ENCODE measurements around the gene GAB2. TPM values are rescaled to one million over a fixed set of nuclear protein-coding genes. Genes with fewer than 3 reads are reported as not detected.

GAB2 gene
- polyA plus RNA-seq, 2 donors: 6.2 to 6.6 TPM

DNA sequence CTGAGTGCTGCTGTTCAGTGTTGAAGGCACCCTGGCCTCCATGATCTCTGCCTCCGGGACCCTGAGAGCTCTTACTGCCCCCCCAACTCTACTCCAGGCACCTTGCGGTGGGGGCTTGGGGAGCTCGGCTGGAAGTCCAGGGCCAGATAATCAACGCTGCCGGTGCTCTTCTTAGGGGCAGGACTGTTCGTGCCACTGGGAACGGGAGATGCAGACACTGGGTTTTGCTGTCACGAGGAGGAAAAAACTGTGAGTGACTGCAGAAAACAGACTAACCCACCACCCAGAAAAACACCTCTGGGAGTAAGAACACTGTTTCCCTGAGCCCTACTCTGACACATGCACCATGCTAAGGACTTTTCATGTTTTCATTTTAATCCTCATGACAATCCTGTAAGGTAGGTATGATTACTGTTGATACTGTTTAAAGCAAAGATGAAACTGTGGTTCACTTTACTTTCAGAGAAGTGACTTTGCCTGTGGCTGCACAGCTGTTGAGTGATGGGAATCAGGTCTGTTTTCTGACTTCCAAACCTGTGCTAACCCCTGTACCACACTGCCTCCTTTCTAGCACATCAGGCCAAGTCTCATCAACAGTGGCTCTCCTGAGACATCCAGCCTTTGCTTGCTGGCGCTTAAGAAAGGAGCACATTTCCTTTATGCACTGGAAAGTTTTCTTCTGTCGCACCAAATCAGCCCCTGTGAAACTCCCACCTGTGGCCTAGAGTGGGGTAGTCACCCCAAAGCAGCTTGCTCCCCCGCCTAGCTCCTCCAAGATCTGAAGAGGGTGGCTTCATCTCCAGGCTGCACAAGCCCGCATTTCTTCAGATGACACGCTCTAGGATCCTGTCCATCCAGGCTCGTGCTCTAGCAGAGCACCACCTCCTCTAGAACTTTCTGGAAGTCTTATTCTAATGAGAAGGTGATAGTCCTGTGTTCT is 197.1 kb downstream of the GAB2 start:
- 91 to 95% methylated on average over 14 of the region's 14 CpGs for WGBS, 2 donors
- Histone ChIP-seq H3K4me1 (ENCODE audit: control insufficient read depth in 2 of 2, insufficient read depth in 2 of 2, low read length in 1 of 2) (peaks cover 0 to 2% of the 10 kb centered on the region in 2 donors), H3K9me3 (ENCODE audit: control insufficient read depth in 2 of 2, insufficient read depth in 1 of 2, low read depth in 1 of 2, low read length in 1 of 2) (no peaks in the 10 kb centered on the region), H3K4me3 (ENCODE audit: low read depth in 1 of 2, low read length in 2 of 2) (no peak overlapping the region), H3K27ac (ENCODE audit: low read depth in 2 of 2, low read length in 1 of 2) (no peak overlapping the region), H3K36me3 (ENCODE audit: control insufficient read depth in 2 of 2, insufficient read depth in 2 of 2, low read length in 1 of 2) (peaks cover 8 to 42% of the 10 kb centered on the region in 2 donors), H3K27me3 (ENCODE audit: control insufficient read depth in 1 of 2, insufficient read depth in 2 of 2, low read length in 2 of 2) (no peaks in the 10 kb centered on the region)

DNA sequence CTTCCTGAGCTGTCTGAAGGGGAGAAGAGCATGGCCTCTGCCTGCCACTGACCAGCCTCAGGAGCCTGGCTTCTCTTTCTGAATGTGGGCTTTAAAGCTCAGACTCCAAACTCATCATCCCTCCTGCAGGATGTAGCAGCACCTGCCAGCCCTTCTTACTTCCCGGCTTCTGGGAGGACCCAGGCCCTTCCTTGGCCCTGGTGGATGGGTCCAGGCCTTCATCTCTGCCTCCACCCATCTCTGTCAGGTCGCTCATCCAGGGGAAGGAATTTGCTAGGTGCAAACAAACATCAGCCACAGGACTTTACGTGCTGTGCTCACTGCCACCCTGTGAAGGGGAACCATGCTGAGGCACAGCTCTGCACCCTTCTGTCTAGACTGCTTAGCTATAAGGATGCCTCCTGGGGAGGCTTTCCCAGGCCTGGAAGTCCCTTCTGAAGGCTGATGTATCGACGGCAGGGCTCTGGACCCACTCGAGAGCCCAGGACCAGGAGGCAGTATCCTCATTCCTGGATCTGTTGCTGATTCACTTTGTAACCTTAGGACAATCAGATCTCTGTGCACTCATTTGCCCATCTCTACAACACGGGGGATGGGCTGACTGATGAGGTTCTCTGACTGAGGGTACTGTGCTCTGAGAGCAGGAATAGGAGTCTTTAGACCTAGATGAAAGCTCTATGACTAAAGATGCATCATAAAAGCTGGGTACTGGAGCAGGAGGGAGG is 198.0 kb downstream of the GAB2 start:
- Histone ChIP-seq H3K36me3 (ENCODE audit: control insufficient read depth in 2 of 2, insufficient read depth in 2 of 2, low read length in 1 of 2) (peaks cover 8 to 41% of the 10 kb centered on the region in 2 donors), H3K27me3 (ENCODE audit: control insufficient read depth in 1 of 2, insufficient read depth in 2 of 2, low read length in 2 of 2) (no peaks in the 10 kb centered on the region), H3K4me1 (ENCODE audit: control insufficient read depth in 2 of 2, insufficient read depth in 2 of 2, low read length in 1 of 2) (peaks cover 0 to 2% of the 10 kb centered on the region in 2 donors), H3K9me3 (ENCODE audit: control insufficient read depth in 2 of 2, insufficient read depth in 1 of 2, low read depth in 1 of 2, low read length in 1 of 2) (no peaks in the 10 kb centered on the region), H3K27ac (ENCODE audit: low read depth in 2 of 2, low read length in 1 of 2) (no peak overlapping the region), H3K4me3 (ENCODE audit: low read depth in 1 of 2, low read length in 2 of 2) (no peak overlapping the region)
- 91% methylated on average over 7 of the region's 7 CpGs for WGBS, 2 donors

DNA sequence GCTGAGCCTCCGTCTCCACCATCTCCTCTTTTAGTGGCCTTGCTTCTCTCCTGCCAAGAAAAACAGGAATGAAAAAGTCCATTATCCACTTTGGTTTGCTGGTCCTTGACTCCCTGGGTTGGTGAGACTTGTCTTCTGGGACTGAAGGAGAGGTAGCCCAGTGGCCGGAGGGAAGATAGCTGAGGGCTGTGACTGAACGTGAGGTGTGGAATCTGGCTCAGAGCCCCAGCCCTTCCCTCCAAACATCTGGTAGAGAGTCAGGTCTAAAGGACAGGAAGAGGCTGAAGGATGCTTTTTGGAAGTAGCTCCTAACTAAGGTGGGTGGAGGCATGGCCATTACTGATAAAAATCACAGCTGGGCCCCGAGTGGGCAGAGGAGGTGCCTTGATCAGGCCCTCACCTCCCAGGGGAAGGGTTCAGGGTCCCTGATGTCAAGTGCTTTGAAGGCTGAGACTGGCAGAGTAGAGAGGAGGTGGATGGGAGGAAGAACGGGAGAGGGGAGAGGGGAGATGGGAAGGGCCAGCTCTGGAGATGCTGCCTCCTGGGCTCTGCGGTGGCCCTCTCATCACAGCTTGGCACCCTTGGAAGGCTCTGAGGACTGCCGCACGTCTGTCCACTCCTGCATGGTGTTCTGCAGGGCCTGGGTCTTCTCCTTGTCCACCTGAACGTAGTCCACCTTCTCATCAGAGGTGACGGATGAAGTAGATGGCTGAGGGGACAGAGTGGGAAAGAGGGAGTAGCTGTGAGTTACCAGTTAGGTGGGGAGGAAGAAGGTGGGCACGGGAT is 198.7 kb downstream of the GAB2 start:
- H3K4me3 ChIP-seq (ENCODE audit: low read depth in 1 of 2, low read length in 2 of 2): no peak overlapping the region
- H3K27ac ChIP-seq (ENCODE audit: low read depth in 2 of 2, low read length in 1 of 2): no peak overlapping the region
- WGBS, 2 donors: 85 to 88% methylated on average over 11 of the region's 11 CpGs
- no peaks in the 10 kb centered on the region for H3K9me3 ChIP-seq (ENCODE audit: control insufficient read depth in 2 of 2, insufficient read depth in 1 of 2, low read depth in 1 of 2, low read length in 1 of 2)
- H3K4me1 ChIP-seq (ENCODE audit: control insufficient read depth in 2 of 2, insufficient read depth in 2 of 2, low read length in 1 of 2): peaks cover 0 to 2% of the 10 kb centered on the region in 2 donors
- no peaks in the 10 kb centered on the region for H3K27me3 ChIP-seq (ENCODE audit: control insufficient read depth in 1 of 2, insufficient read depth in 2 of 2, low read length in 2 of 2)
- H3K36me3 ChIP-seq (ENCODE audit: control insufficient read depth in 2 of 2, insufficient read depth in 2 of 2, low read length in 1 of 2): peaks cover 8 to 41% of the 10 kb centered on the region in 2 donors

DNA sequence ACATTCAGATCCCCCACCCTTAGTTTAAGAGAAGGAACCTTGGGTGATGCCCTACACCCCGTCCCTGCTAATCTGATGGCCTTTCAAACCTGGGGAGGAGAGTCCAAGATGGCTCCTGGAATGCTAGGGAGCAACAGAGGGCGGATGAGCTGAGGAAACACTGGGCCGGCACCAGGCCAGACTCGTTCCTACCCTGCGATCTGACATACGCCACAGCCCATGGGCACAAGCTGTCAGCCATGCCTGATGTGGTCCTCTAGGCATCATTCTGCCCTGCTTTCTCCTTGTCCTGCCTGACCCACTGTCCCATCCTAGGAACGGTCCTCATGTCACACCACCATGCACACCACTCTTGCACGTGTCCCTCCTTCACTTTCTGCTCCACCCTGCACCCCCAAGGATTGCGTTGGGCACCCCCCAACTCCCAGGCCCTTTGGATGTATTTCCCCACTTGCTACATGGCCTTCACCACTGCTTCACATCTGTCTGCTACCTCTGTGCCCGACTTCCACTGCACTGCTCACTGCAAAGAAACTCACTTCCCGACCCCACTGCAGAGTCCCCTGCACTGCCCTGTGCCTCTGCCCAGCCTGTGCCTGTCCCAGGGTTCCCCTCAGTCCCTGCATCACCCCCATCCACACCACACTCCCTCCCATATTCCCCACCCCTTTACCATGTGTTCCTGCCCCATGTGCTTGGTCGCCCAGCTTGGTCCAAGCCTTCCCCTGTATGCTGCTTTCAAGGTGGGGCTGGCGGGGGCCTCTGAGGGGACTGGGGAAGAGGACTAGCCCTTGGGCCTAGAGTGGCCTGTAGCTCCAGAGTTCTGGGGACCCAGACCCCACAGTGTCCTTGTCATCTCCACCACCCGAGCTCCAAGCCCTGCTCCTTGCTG is 199.7 kb downstream of the GAB2 start:
- no peak overlapping the region for H3K27ac ChIP-seq (ENCODE audit: low read depth in 2 of 2, low read length in 1 of 2)
- WGBS, 2 donors: 94 to 96% methylated on average over 14 of the region's 14 CpGs
- no peaks in the 10 kb centered on the region for H3K27me3 ChIP-seq (ENCODE audit: control insufficient read depth in 1 of 2, insufficient read depth in 2 of 2, low read length in 2 of 2)
- no peak overlapping the region for H3K4me3 ChIP-seq (ENCODE audit: low read depth in 1 of 2, low read length in 2 of 2)
- peaks cover 0 to 2% of the 10 kb centered on the region in 2 donors for H3K4me1 ChIP-seq (ENCODE audit: control insufficient read depth in 2 of 2, insufficient read depth in 2 of 2, low read length in 1 of 2)
- H3K9me3 ChIP-seq (ENCODE audit: control insufficient read depth in 2 of 2, insufficient read depth in 1 of 2, low read depth in 1 of 2, low read length in 1 of 2): no peaks in the 10 kb centered on the region
- H3K36me3 ChIP-seq (ENCODE audit: control insufficient read depth in 2 of 2, insufficient read depth in 2 of 2, low read length in 1 of 2): peaks cover 8 to 38% of the 10 kb centered on the region in 2 donors

DNA sequence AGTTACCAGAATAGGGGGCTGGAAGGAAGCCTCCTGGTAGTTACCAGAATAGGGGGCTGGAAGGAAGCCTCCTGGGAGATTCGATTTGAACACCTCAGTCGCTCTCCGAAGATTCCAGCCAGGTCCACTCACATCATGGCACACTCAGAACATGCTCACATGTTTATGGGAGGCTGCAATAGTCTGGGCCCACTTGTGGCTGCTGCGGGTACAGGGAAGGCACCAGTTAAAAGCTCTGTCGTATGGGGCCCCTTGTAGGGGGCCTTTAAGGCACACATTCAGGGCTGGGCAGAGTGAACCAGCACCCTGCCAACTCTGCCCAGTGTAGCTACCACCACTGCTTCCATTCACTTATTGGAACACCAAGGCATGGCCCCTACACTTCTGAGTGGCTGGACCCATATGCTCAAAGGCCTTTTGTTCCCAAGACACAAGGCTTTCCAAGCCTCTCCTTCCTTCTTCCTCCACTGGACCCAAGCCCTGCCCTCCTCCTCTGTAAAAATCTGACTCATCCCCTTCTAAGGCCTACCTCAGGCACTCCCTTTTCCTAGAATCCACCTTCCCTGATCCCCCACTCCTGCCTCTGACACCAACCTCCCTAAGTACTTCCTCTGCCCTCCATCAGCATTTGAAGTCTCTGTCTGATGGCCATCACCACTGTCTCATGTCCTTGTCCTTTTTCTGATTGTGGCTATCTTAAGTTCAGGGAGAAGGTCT is 200.9 kb downstream of the GAB2 start:
- Histone ChIP-seq H3K4me1 (ENCODE audit: control insufficient read depth in 2 of 2, insufficient read depth in 2 of 2, low read length in 1 of 2) (peaks cover 0 to 2% of the 10 kb centered on the region in 2 donors), H3K9me3 (ENCODE audit: control insufficient read depth in 2 of 2, insufficient read depth in 1 of 2, low read depth in 1 of 2, low read length in 1 of 2) (no peaks in the 10 kb centered on the region), H3K36me3 (ENCODE audit: control insufficient read depth in 2 of 2, insufficient read depth in 2 of 2, low read length in 1 of 2) (peaks cover 8 to 33% of the 10 kb centered on the region in 2 donors), H3K4me3 (ENCODE audit: low read depth in 1 of 2, low read length in 2 of 2) (no peak overlapping the region), H3K27ac (ENCODE audit: low read depth in 2 of 2, low read length in 1 of 2) (no peak overlapping the region), H3K27me3 (ENCODE audit: control insufficient read depth in 1 of 2, insufficient read depth in 2 of 2, low read length in 2 of 2) (no peaks in the 10 kb centered on the region)
- 94 to 95% methylated on average over 5 of the region's 5 CpGs for WGBS, 2 donors

DNA sequence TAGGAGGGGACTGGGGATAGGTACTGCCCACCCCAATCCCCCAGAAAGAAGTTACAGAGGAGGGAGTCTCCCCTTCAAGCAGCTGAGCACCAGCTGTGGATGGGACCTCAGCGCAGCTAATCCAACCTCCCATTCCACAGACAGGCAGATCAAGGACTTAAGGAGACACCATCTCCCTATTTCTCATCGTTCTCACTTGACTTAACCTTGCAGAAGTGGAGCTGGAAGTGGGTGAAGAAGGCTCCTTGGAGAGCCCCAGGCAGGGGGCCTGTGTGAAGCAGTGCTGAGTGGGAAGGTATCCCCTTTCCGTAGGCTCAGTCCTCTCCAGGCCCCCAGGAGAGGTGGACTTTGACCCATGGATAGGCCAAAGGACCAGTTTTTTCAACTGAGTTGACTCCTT is 201.6 kb downstream of the GAB2 start:
- H3K4me1 ChIP-seq (ENCODE audit: control insufficient read depth in 2 of 2, insufficient read depth in 2 of 2, low read length in 1 of 2): peaks cover 0 to 2% of the 10 kb centered on the region in 2 donors

DNA sequence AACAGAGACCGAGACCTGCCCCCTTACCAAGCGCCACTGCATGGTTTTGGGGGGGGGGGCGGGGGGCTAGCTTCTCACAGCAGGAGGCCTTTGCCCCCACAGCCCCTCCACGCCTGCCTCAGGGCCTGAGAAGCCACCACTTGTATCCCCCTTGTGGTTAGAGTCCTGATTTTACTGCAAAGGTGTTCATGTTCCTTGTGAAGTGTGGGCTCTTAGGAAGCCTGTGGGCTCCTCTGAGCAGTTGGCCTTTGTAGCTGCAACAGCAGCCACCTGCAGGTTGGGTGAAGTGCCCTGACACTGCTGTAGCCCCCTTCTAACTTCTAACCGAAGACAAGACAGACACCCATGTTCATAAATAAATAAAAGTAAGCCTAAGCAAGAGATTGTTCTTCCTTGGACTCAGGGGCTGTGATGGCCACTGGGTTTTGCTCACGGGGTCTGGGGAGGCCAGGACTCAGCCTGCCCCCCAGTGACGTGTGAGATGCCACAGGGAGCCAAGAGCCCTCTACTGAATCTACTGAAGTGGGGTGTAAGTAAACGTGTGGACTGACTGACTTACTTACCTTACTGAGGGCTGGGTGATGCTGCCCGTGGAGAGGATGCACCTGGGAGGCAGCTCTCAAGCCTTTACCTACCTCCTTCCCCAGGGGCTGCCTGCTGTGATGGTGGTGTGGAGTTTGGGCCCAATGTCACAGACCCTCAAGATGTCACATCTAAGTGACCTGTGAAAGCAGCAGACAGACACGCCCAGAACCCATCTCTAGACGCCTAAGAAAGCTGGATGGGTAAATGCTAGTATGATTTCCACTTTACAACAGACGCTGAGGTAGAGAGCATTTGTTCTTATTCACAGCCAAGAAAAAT is 203.1 kb downstream of the GAB2 start:
- H3K36me3 ChIP-seq (ENCODE audit: control insufficient read depth in 2 of 2, insufficient read depth in 2 of 2, low read length in 1 of 2): peaks cover 2 to 29% of the 10 kb centered on the region in 2 donors
- H3K27me3 ChIP-seq (ENCODE audit: control insufficient read depth in 1 of 2, insufficient read depth in 2 of 2, low read length in 2 of 2): no peaks in the 10 kb centered on the region
- H3K4me1 ChIP-seq (ENCODE audit: control insufficient read depth in 2 of 2, insufficient read depth in 2 of 2, low read length in 1 of 2): peaks cover 0 to 2% of the 10 kb centered on the region in 2 donors
- no peaks in the 10 kb centered on the region for H3K9me3 ChIP-seq (ENCODE audit: control insufficient read depth in 2 of 2, insufficient read depth in 1 of 2, low read depth in 1 of 2, low read length in 1 of 2)
- no peak overlapping the region for H3K4me3 ChIP-seq (ENCODE audit: low read depth in 1 of 2, low read length in 2 of 2)
- WGBS, 2 donors: 81 to 87% methylated on average over 12 of the region's 12 CpGs
- H3K27ac ChIP-seq (ENCODE audit: low read depth in 2 of 2, low read length in 1 of 2): no peak overlapping the region

More for the DNA sequence above, 201.6 kb downstream of the GAB2 start:
- no peaks in the 10 kb centered on the region for H3K9me3 ChIP-seq (ENCODE audit: control insufficient read depth in 2 of 2, insufficient read depth in 1 of 2, low read depth in 1 of 2, low read length in 1 of 2)
- H3K27ac ChIP-seq (ENCODE audit: low read depth in 2 of 2, low read length in 1 of 2): no peak overlapping the region
- 89 to 95% methylated on average over 3 of the region's 3 CpGs for WGBS, 2 donors
- H3K36me3 ChIP-seq (ENCODE audit: control insufficient read depth in 2 of 2, insufficient read depth in 2 of 2, low read length in 1 of 2): peaks cover 6 to 27% of the 10 kb centered on the region in 2 donors
- no peaks in the 10 kb centered on the region for H3K27me3 ChIP-seq (ENCODE audit: control insufficient read depth in 1 of 2, insufficient read depth in 2 of 2, low read length in 2 of 2)
- no peak overlapping the region for H3K4me3 ChIP-seq (ENCODE audit: low read depth in 1 of 2, low read length in 2 of 2)
